ENCODE data around the gene MICAL3.

MICAL3 gene

GRCh38 chr22:17867160-17867785, 157.1 kb downstream of the MICAL3 start:
- DNase-seq (ENCODE audit: low spot score), result peak; percentile 70

GRCh38 chr22:17866621-17867020, 157.7 kb downstream of the MICAL3 start:
- no peak for DNase-seq (ENCODE audit: low spot score)

- no peak for DNase-seq (ENCODE audit: low spot score)
These were observed 158.2 kb downstream of the MICAL3 start for GRCh38 chr22:17866127-17866526.

- no peak for DNase-seq (ENCODE audit: low spot score)
These were observed 158.9 kb downstream of the MICAL3 start for GRCh38 chr22:17865183-17866055.

- DNase-seq (ENCODE audit: low spot score), result no peak
These were observed 159.8 kb downstream of the MICAL3 start for GRCh38 chr22:17864398-17865182.

- DNase-seq (ENCODE audit: low spot score), result no peak
These were observed 161.6 kb downstream of the MICAL3 start for GRCh38 chr22:17862646-17863181.

GRCh38 chr22:17861909-17862308, 162.5 kb downstream of the MICAL3 start:
- DNase-seq (ENCODE audit: low spot score), result no peak

GRCh38 chr22:17860220-17860965, 164.0 kb downstream of the MICAL3 start:
- peak; percentile 63 for DNase-seq (ENCODE audit: low spot score)

- DNase-seq (ENCODE audit: low spot score), result no peak
These were observed 166.3 kb downstream of the MICAL3 start for GRCh38 chr22:17858033-17858432.

GRCh38 chr22:17855572-17856290, 168.6 kb downstream of the MICAL3 start:
- no peak for DNase-seq (ENCODE audit: low spot score)

- no peak for DNase-seq (ENCODE audit: low spot score)
These were observed 171.3 kb downstream of the MICAL3 start for GRCh38 chr22:17853073-17853472.

- no peak for DNase-seq (ENCODE audit: low spot score)
These were observed 172.6 kb downstream of the MICAL3 start for GRCh38 chr22:17851759-17852158.

GRCh38 chr22:17847360-17848078, 176.8 kb downstream of the MICAL3 start:
- peak; percentile 75 for DNase-seq (ENCODE audit: low spot score)

- DNase-seq (ENCODE audit: low spot score), result no peak
These were observed 177.9 kb downstream of the MICAL3 start for GRCh38 chr22:17846326-17846992.

- DNase-seq (ENCODE audit: low spot score), result peak; percentile 63
These were observed 178.6 kb downstream of the MICAL3 start for GRCh38 chr22:17845790-17846189.

GRCh38 chr22:17845327-17845726, 179.0 kb downstream of the MICAL3 start:
- no peak for DNase-seq (ENCODE audit: low spot score)

- no peak for DNase-seq (ENCODE audit: low spot score)
These were observed 180.2 kb downstream of the MICAL3 start for GRCh38 chr22:17844150-17844549.

- DNase-seq (ENCODE audit: low spot score), result no peak
These were observed 182.0 kb downstream of the MICAL3 start for GRCh38 chr22:17842386-17842785.

GRCh38 chr22:17841836-17842235, 182.5 kb downstream of the MICAL3 start:
- no peak for DNase-seq (ENCODE audit: low spot score)

Measured in cerebellar cortex (tissue), 1 donor.